ENCODE measurements around the gene MTFMT.

The MTFMT gene

DNA sequence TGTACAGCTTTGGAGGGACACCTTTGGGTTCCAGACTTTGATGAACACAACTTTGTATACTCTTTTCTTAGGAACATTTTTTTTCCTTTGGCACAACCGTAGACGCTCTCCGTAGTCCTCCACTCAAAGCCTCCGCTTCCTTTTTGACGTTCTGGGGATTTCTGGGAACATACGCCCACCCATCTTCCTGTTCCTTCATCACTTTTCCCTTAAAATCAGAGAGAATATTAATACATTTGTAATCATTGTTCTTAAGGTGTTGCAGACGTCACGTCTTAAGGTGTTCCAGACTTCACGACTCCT lies 39.3 kb downstream of the MTFMT start:
- ATAC-seq (no peak), DNase-seq (no peak)
- Mint-ChIP-seq H3K4me3 (peak overlapping the region; percentile 97), H3K27me3 (no peaks in the 10 kb centered on the region), H3K27ac (peak overlapping the region; percentile 97 to 99), H3K9me3 (no peaks in the 10 kb centered on the region), H3K4me1 (peaks cover 57% of the 10 kb centered on the region)

DNA sequence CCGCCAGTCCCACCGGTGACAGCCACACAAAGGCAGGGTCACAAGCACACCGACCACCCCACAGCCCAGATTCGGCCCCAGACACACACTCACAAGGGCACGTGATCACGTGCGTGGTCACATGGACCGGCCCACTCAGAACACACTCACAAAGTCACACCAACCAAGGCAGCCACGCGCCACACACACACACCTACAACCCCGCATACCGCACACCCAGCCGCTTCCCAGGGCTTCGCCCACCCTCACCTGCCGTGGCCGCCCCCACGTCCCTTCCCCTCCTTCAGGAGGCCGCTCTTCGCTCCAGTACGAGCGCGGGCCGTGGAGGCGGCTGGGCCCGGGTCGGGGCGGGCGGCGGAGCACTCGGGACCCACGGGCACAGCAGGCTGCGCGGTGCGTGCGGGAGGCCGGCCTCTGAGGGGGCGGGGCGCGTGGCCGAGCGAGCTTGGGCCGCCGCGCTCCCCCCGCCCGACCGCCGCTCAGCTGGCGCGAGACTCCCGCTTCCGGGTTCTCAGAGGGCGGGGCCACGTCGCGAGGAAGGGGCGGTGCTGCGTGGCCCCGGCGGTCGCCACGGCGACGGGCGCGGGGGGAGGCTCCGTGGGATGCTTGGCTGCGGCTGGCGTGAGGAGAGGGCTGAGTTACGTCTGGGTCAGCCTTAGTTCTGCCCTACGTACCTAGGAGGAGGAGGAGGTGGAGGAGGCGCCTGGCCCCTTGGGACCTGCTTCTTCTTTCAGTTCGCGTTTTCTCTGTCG lies 39.8 kb downstream of the MTFMT start, which contains the start of gene SPG21:
TSS of gene SPG21 (minus strand) at position 499 of the 752 bp plus-strand sequence. CDS start 6,345 bp downstream, outside the sequence.
- Mint-ChIP-seq H3K4me3 (peak within 1 kb of the TSS; percentile 97), H3K27me3 (no peaks in the 10 kb centered on the region), H3K4me1 (peaks cover 62% of the 10 kb centered on the region), H3K9me3 (no peaks in the 10 kb centered on the region), H3K27ac (peak within 1 kb of the TSS; percentile 97 to 99)
- ATAC-seq (peak; percentile 99), DNase-seq (peak; percentile 91 to 92)

DNA sequence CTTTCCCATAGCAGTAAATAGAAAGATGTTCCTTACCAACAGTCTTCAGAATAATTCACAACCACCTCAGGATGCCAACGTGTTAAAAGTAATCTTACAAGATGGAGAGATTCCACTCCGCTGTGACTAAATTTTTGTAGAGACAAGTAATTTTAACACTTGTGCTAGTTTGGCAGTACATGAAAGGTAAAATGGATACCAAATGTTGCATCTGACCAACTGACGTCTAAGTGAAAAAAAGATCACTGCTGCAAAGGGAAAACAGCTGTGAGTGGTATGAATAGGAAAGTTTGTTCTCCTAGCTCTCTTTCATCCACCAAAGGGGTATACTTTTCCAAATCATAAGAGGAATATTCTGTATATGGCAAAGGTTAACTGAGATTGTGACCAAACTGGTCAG lies 42.3 kb downstream of the MTFMT start:
- no peaks in the 10 kb centered on the region for H3K27me3 Mint-ChIP-seq
- no peaks in the 10 kb centered on the region for H3K9me3 Mint-ChIP-seq
- ATAC-seq (no peak), DNase-seq (no peak)
- no peak overlapping the region for H3K27ac Mint-ChIP-seq
- peak overlapping the region in 1 of 2 donors; percentile 10 for H3K4me3 Mint-ChIP-seq
- peaks cover 63% of the 10 kb centered on the region for H3K4me1 Mint-ChIP-seq

DNA sequence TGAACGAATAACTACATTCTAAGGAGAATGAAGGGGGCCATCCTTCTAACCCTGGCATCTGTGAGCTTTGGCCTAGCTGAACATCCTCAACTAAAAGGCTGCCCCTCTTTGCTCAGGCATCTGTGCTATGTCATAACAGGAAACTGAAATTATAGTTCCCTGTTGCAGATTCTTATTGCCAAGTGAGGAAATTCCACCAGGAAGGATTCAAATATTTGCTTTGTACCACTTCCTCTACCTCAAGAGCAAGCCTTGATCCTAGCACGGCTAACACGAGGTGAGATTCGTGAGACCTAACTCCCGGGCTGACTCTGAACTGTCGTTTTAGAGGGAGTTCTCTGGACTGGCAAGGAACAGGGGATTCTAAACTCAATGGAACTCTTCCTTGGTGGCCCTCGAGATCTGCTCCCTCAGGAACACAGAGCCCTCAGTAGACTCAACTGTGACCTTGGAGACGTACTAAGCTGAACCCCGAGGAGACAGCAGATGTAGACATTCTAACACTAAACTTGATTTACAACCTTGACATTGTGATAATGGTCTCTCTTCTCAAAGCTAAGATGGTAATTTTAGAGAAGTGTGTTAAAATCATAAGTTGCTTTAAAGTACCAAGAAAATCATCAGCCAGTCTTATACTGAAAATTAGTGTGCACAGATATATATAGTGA lies 43.9 kb downstream of the MTFMT start:
- H3K4me3 Mint-ChIP-seq = no peak overlapping the region
- DNase-seq (no peak), ATAC-seq (no peak)
- no peaks in the 10 kb centered on the region for H3K9me3 Mint-ChIP-seq
- peaks cover 59% of the 10 kb centered on the region for H3K4me1 Mint-ChIP-seq
- no peaks in the 10 kb centered on the region for H3K27me3 Mint-ChIP-seq
- peak overlapping the region in 1 of 2 donors; percentile 44 for H3K27ac Mint-ChIP-seq

DNA sequence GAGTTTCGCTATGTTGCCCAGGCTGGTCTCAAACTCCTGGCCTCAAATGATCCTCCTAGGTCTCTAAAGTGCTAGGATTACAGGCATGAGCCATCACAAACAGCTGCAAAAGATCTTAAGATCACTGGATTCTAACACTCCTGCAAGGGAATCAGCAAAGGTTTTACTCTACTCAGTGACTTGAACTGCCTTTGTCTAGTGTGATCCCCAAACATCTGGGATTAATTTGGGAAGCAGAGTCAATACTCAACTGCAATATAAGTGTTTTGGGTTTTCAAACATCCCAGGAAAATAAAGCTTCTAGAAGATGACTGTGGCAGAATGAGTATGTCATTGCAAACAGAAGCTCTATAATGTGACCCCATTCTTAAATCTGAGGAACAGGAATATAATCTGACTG lies 47.0 kb downstream of the MTFMT start:
- H3K9me3 Mint-ChIP-seq = no peaks in the 10 kb centered on the region
- DNase-seq = no peak
- no peak overlapping the region for H3K4me3 Mint-ChIP-seq
- no peak for ATAC-seq
- peak overlapping the region; percentile 19 to 20 for H3K27ac Mint-ChIP-seq
- H3K27me3 Mint-ChIP-seq = no peaks in the 10 kb centered on the region
- H3K4me1 Mint-ChIP-seq = peaks cover 36% of the 10 kb centered on the region

DNA sequence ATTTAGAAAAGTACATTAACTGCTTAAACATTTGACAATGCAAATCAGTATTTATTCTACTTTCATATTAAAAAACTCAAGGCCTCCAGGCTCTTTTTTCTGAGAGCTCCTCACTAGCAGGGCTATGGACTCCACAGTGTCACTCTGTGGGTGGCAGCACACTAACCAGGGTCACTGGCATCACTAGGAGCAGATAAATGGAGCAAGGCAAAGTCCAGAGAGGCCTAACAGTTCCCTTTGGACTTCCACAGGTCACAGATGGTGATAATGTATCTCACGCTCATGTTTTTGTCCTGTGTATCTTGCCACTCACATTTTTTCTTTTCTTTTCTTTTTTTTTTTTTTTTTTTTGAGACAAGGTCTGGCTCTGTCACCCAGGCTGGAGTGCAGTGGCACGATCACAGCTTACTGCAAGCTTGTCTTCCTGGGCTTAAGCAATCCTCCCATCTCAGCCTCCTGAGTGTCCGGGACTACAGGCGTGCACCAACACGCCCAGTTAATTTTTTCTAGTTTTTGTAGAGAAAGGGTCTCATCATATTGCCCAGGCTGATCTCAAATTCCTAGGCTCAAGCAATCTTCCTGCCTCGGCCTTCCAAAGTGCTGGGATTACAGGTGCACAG lies 47.5 kb downstream of the MTFMT start:
- peaks cover 31% of the 10 kb centered on the region for H3K4me1 Mint-ChIP-seq
- H3K27me3 Mint-ChIP-seq = no peaks in the 10 kb centered on the region
- H3K27ac Mint-ChIP-seq = peak overlapping the region in 1 of 2 donors; percentile 19
- no peak overlapping the region for H3K4me3 Mint-ChIP-seq
- no peaks in the 10 kb centered on the region for H3K9me3 Mint-ChIP-seq
- DNase-seq (no peak), ATAC-seq (no peak)

DNA sequence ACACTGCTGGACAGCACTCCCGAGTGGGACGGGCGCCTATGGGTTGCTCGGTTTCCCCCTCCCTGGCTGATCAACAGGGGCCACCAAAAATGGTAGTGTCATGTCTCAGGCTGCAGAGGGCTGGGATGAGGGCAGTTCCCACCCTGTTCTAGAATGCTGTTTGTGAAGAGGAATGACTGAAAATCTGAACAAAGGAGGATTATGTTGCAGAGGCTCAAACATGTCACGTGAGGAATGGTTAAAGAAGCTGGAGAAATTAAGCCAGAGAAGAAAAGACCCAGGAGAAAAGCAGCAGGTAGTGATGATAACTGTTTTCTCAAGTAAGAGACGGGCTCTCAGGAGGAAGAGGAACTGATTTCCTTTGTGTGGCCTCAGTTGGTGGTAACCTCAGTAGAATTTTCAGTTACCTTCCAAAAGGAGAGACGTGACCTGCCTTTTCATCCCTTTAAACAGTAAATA lies 50.2 kb downstream of the MTFMT start:
- DNase-seq (no peak), ATAC-seq (no peak)
- H3K4me3 Mint-ChIP-seq = no peak overlapping the region
- H3K4me1 Mint-ChIP-seq = peaks cover 16% of the 10 kb centered on the region
- no peaks in the 10 kb centered on the region for H3K27me3 Mint-ChIP-seq
- no peak overlapping the region for H3K27ac Mint-ChIP-seq
- no peaks in the 10 kb centered on the region for H3K9me3 Mint-ChIP-seq

DNA sequence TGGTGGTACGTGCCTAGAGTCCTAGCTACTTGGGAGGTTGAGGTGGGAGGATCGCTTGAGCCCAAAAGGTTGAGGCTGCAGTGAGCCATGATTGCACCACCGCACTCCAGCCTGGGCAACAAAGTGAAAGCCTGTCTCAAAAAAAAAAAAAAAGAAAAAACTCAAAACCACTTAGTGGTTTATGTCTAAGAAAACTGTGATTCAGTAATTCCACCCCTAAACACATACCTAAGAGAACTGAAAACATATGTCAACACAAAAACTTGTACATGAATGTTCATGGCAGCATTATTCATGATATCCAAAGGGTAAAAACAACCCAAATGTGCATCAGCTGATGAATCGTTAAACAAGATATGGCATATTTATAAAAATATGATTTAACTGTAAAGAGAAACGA lies 54.0 kb downstream of the MTFMT start:
- Mint-ChIP-seq H3K27ac (no peak overlapping the region), H3K27me3 (no peaks in the 10 kb centered on the region), H3K9me3 (no peaks in the 10 kb centered on the region), H3K4me1 (peaks cover 10% of the 10 kb centered on the region), H3K4me3 (no peak overlapping the region)
- DNase-seq = no peak
- no peak for ATAC-seq

DNA sequence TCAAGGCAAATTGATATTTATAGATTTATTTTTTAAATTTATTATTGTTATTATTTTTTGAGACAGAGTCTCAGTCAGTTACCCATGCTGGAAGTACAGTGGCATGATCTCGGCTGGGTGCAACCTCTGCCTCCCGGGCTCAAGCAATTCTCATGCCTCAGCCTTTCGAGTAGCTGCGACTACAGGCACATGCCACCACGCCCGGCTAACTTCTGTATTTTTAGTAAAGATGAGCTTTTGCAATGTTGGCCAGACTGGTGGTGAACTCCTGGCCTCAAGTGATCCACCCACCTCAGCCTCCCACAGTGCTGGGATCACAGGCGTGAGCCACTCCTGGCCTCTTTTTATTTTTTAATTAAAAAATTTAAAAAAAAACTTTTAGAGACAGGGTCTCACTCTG lies 58.7 kb downstream of the MTFMT start:
- no peak overlapping the region for H3K27ac Mint-ChIP-seq
- ATAC-seq (no peak), DNase-seq (no peak)
- H3K9me3 Mint-ChIP-seq = no peaks in the 10 kb centered on the region
- H3K4me1 Mint-ChIP-seq = peaks cover 3% of the 10 kb centered on the region
- no peak overlapping the region for H3K4me3 Mint-ChIP-seq
- H3K27me3 Mint-ChIP-seq = no peaks in the 10 kb centered on the region

DNA sequence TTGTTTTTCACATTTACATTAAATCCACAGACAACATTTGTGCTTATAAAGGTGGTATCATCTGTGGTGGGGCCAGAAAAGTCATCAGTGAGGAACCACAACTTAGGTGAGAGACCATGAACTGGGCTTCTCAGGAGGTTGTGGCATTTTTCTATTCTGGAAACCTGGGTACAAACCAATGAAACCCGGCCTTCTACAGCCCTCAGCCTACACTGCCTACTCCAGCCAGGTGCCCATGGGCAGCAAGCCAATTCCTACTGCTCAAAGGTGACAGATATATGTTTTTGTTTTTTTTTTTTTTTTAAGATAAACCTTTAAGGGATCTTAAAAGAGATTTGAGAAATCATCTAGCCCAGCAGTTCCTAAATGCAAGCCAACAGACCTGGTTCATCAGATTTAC lies 60.0 kb downstream of the MTFMT start:
- H3K27ac Mint-ChIP-seq = no peak overlapping the region

DNA sequence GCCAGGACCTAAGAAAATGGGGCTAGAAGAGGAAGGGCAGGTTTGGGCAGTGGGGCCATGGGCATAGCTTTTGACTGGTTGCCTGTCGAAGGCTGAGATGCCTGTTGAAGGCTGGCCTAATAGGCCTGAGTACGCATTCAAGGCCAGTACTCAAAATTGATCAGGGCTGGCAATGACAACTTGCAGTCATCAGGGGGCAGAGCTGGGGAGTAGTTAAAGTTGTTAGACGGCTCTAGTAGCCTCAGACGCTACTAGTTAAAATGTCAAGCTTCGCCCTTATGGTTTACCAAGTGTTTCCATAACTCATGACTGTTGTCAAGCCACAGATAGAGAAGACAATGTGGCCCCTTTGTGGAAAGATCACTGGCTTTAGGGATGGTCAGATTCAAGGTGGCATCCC lies 68.4 kb downstream of the MTFMT start:
- no peak overlapping the region for H3K4me3 Mint-ChIP-seq
- no peaks in the 10 kb centered on the region for H3K4me1 Mint-ChIP-seq
- no peaks in the 10 kb centered on the region for H3K9me3 Mint-ChIP-seq
- no peaks in the 10 kb centered on the region for H3K27me3 Mint-ChIP-seq
- no peak overlapping the region for H3K27ac Mint-ChIP-seq
- ATAC-seq (no peak), DNase-seq (no peak)

More for the DNA sequence above, 60.0 kb downstream of the MTFMT start:
- no peak for DNase-seq
- no peaks in the 10 kb centered on the region for H3K27me3 Mint-ChIP-seq
- no peaks in the 10 kb centered on the region for H3K4me1 Mint-ChIP-seq
- ATAC-seq = no peak
- no peak overlapping the region for H3K4me3 Mint-ChIP-seq
- H3K9me3 Mint-ChIP-seq = no peaks in the 10 kb centered on the region

DNA sequence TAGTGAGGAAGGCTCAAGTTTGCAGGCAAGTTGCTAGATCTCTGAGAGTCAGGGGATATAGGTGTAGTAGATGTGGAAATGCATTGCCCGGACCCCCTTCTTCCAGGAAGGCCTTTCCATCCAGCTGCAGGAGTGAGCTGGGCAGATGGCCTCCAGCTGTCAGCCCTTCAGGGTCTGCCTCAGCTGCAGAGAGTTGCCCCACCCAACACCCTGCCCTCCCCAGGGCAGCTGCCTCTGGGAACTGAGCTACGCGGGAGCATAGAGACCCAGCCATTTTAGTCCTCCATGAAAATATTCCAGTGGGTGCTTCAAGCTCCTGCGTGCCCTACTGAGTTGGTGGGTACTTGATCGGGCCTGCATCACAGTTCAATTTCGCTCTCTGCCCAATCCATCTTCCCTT lies 69.3 kb downstream of the MTFMT start:
- DNase-seq (no peak), ATAC-seq (no peak)
- Mint-ChIP-seq H3K4me1 (no peaks in the 10 kb centered on the region), H3K9me3 (no peaks in the 10 kb centered on the region), H3K27ac (peak overlapping the region in 1 of 2 donors; percentile 78), H3K27me3 (no peaks in the 10 kb centered on the region), H3K4me3 (no peak overlapping the region)

DNA sequence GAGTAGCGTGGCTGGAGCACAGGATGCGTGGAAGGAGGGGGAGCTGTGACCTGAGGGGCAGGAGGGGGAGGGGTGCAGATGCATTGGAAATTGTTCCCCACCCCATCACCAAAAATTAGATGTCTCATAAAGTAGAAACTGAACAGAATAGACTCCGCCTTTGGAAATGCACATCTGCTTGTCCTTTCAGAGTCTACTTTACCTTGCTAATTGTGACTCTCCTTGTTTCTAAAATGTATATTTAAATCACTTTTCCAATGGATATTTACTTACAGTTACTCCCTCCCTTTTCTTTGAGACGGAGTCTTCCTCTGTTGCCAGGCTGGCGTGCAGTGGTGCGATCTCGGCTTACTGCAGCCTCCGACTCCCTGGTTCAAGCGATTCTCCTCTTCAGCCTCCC lies 70.3 kb downstream of the MTFMT start:
- H3K27me3 Mint-ChIP-seq = no peaks in the 10 kb centered on the region

DNA sequence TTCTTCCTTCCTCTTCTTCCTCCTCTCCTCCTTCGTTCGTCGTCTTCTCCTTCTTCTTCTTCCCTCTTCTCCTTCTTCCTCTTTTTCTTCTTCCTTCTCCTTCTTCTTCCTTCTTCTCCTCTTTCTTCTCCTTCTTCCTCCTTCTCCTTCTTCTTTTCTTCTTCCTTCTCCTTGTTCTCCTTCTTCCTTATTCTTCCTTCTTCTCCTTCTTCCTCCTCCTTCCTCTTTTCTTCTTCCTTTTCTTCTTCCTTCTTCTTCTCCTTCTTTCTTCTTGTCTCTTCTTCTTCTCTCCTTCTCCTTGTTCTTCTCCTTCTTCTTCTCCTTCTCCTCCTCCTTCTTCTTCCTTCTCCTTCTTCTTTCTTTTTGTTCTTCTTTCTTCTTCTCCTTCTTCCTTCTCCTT lies 75.0 kb downstream of the MTFMT start:
- Mint-ChIP-seq H3K4me1 (peaks cover 24% of the 10 kb centered on the region), H3K9me3 (peaks cover 6 to 8% of the 10 kb centered on the region in 2 donors), H3K4me3 (no peak overlapping the region), H3K27ac (peak overlapping the region in 1 of 2 donors; percentile 88), H3K27me3 (no peaks in the 10 kb centered on the region)
- no peak for ATAC-seq
- no peak for DNase-seq

More for the DNA sequence above, 70.3 kb downstream of the MTFMT start:
- Mint-ChIP-seq H3K9me3 (peaks cover 0 to 5% of the 10 kb centered on the region in 2 donors), H3K27ac (peak overlapping the region; percentile 12 to 23), H3K4me1 (peaks cover 10% of the 10 kb centered on the region), H3K4me3 (no peak overlapping the region)
- ATAC-seq = no peak
- DNase-seq = no peak

DNA sequence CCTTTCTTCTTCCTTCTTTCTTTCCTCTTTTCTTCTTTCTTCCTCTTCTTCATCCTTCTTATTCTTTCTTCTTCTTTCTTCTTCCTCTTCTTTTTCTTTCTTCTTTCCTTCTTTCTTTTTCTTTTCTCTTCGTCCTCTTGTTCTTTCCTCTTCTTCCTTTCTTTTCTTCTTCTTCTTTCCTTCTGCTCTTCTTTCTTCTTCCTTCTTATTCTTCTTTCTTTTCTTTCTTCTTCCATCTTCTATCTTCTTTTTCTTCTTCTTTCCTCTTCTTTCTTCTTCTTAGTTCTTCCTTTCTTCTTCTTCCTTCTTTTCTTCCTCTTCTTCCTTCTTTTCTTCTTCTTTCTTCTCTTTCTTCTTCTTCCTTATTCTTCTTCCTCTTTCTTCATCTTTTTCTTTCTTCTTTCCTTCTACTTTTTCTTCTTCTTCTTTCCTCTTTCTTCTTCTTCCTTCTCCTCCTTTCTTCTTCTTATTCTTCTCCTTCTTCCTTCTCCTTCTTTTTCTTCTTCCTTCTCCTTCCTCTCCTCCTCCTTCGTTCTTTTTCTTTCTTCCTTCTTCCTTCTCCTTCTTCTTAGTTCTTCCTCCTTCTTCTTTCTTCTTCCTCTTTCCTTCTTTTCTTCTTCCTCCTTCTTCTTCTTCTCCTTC lies 77.5 kb downstream of the MTFMT start:
- Mint-ChIP-seq H3K9me3 (peaks cover 6 to 8% of the 10 kb centered on the region in 2 donors), H3K4me1 (peaks cover 24% of the 10 kb centered on the region), H3K4me3 (no peak overlapping the region), H3K27ac (peak overlapping the region in 1 of 2 donors; percentile 90), H3K27me3 (no peaks in the 10 kb centered on the region)
- no peak for ATAC-seq
- no peak for DNase-seq

Data from stimulated activated naive CD8-positive, alpha-beta T cell treated with anti-CD3 and anti-CD28 coated beads, Interleukin-15, amount 100 ng/mL, for 72 hours (primary cell).